NCI-H1694 treated with DMSO at 0.1 percent for 48 hours (cell line): ENCODE results near the gene AICDA.
"Not testable (repeated sequence)": the region's sequence is repeated elsewhere in the genome, so short reads cannot be mapped to it uniquely, and the experiment has no call there.

Experiments
- DNase-seq: peaks from one replicate; lab custom pipeline; 2025; lab: John Stamatoyannopoulos, UW

AICDA gene

GRCh38 chr12:8612629-8613028 lies at the start of gene AICDA:
Gene AICDA (minus strand): TSS chr12:8612859. CDS start chr12:8612767, 92 bp downstream.
- no peak for DNase-seq

- DNase-seq: no peak
These were observed 49.1 kb upstream of the AICDA start for GRCh38 chr12:8661751-8662150.

- DNase-seq: no peak
These were observed 48.4 kb upstream of the AICDA start for GRCh38 chr12:8661016-8661415.

- no peak for DNase-seq
These were observed 45.7 kb upstream of the AICDA start for GRCh38 chr12:8658346-8658745.

GRCh38 chr12:8655421-8655820 lies 42.8 kb upstream of the AICDA start:
- DNase-seq: no peak

- no peak for DNase-seq
These were observed 36.0 kb upstream of the AICDA start for GRCh38 chr12:8648576-8649205.

GRCh38 chr12:8647968-8648367 lies 35.3 kb upstream of the AICDA start:
- DNase-seq: no peak

- DNase-seq: no peak
These were observed 31.9 kb upstream of the AICDA start for GRCh38 chr12:8644345-8645248.

- no peak for DNase-seq
These were observed 30.1 kb upstream of the AICDA start for GRCh38 chr12:8642775-8643174.

- DNase-seq: no peak
These were observed 27.3 kb upstream of the AICDA start for GRCh38 chr12:8639936-8640335.

GRCh38 chr12:8638951-8639350 lies 26.3 kb upstream of the AICDA start:
- no peak for DNase-seq

GRCh38 chr12:8637666-8638065 lies 25.0 kb upstream of the AICDA start:
- no peak for DNase-seq

- DNase-seq: no peak
These were observed 24.6 kb upstream of the AICDA start for GRCh38 chr12:8637244-8637643.

GRCh38 chr12:8636581-8636980 lies 23.9 kb upstream of the AICDA start:
- no peak for DNase-seq

- DNase-seq: not testable (repeated sequence)
These were observed 23.3 kb upstream of the AICDA start for GRCh38 chr12:8636007-8636346.

GRCh38 chr12:8635342-8636006 lies 22.8 kb upstream of the AICDA start:
- not testable (repeated sequence) for DNase-seq

- DNase-seq: no peak
These were observed 17.5 kb upstream of the AICDA start for GRCh38 chr12:8630131-8630530.

- no peak for DNase-seq
These were observed 16.9 kb upstream of the AICDA start for GRCh38 chr12:8629486-8630033.

GRCh38 chr12:8628731-8629130 lies 16.1 kb upstream of the AICDA start:
- DNase-seq: no peak

GRCh38 chr12:8624750-8625149 lies 12.1 kb upstream of the AICDA start:
- not testable (repeated sequence) for DNase-seq

GRCh38 chr12:8622646-8623045 lies 10.0 kb upstream of the AICDA start:
- no peak for DNase-seq

GRCh38 chr12:8615206-8615605 lies 2.5 kb upstream of the AICDA start:
- DNase-seq: no peak

- not testable (repeated sequence) for DNase-seq
These were observed 1.2 kb upstream of the AICDA start for GRCh38 chr12:8613881-8614280.
